ENCODE data around the gene TMEM106C. TPM values are rescaled to one million over a fixed set of nuclear protein-coding genes. Genes with fewer than 3 reads are reported as not detected.

The TMEM106C gene
- total RNA-seq, 1 experiment from 2014 or later = 48.3 TPM

DNA sequence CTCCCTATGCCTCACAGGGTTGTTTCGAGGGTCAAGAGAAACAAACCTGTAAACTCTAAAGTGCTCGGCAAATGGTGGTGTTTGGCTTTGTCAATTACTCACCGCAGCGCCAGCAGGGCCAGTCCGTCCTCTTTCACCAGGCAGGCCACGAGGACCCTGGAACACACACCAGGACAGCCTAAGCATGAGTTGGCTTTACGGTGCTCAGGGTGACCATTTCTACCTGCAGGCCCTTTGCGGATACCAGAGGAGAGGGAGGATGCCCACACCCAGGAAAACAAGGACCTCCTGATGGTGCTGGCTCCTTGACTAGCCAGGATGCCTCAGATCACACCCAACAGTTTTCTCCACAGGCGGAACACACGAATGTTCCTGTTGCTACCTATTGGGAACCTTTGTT is 29.4 kb downstream of the TMEM106C start:
- H3K27me3 Mint-ChIP-seq (ENCODE audit: low read depth) = peaks cover 80% of the 10 kb centered on the region
- ATAC-seq (no peak), DNase-seq (ENCODE audit: low spot score) (no peak)
- ChIA-PET CTCF (interaction anchor here (1.1 to 2.4 kb wide), 2 partner anchors 29 to 43 kb away, joined by 3 to 8 read pairs; partner anchors contain the start of gene TMEM106C), POLR2A (no interaction called here)
- H3K4me1 Mint-ChIP-seq = peaks cover 12% of the 10 kb centered on the region
- TF ChIP-seq SOX15 (CRISPR knock-in tag; IDR thresholded peaks at IDR 0.05) (no peak), ZNF416 (CRISPR knock-in tag; IDR thresholded peaks at IDR 0.05) (no peak), ZNF423 (CRISPR knock-in tag; IDR thresholded peaks at IDR 0.05) (no peak), ZBTB21 (CRISPR knock-in tag; IDR thresholded peaks at IDR 0.05; ENCODE audit: borderline replicate concordance) (no peak), SP1 (CRISPR knock-in tag; conservative IDR thresholded peaks at IDR 0.05) (no peak), NFATC4 (CRISPR knock-in tag; IDR thresholded peaks at IDR 0.05) (no peak), CREB1 (CRISPR knock-in tag; IDR thresholded peaks at IDR 0.05) (no peak)
- TF ChIP-seq, protein P1, sequence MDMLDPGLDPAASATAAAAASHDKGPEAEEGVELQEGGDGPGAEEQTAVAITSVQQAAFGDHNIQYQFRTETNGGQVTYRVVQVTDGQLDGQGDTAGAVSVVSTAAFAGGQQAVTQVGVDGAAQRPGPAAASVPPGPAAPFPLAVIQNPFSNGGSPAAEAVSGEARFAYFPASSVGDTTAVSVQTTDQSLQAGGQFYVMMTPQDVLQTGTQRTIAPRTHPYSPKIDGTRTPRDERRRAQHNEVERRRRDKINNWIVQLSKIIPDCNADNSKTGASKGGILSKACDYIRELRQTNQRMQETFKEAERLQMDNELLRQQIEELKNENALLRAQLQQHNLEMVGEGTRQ (CRISPR knock-in tag; IDR thresholded peaks at IDR 0.05) = no peak
- TF ChIP-seq, protein P2, sequence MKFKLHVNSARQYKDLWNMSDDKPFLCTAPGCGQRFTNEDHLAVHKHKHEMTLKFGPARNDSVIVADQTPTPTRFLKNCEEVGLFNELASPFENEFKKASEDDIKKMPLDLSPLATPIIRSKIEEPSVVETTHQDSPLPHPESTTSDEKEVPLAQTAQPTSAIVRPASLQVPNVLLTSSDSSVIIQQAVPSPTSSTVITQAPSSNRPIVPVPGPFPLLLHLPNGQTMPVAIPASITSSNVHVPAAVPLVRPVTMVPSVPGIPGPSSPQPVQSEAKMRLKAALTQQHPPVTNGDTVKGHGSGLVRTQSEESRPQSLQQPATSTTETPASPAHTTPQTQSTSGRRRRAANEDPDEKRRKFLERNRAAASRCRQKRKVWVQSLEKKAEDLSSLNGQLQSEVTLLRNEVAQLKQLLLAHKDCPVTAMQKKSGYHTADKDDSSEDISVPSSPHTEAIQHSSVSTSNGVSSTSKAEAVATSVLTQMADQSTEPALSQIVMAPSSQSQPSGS (CRISPR knock-in tag; IDR thresholded peaks at IDR 0.05; ENCODE audit: borderline replicate concordance, low read depth) = no peak
- no peak overlapping the region for H3K4me3 Mint-ChIP-seq
- no peaks in the 10 kb centered on the region for H3K9me3 Mint-ChIP-seq
- no peak overlapping the region for H3K27ac Mint-ChIP-seq
- H3K36me3 Mint-ChIP-seq = no peaks in the 10 kb centered on the region; the same call in 1 of the 2 replicates

DNA sequence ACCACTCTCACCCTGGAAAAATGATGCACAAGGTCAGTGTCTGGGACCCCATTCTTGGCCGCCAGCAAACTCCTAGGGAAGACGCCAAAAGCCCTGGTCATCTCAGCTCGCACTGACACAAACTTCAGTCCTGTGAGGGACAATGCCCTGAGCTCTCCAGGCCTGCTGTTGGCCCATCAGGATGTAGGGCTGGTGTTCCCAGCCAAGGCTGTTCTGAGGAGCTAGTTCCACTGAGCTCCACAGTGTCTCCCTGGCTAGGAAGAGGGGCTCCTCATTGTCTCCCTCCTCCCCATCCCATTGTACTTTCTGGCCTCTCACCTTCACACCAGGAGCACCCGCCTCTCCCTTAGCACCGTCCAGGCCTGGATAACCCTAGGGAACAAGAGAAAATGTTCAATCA is 30.1 kb downstream of the TMEM106C start:
- Mint-ChIP-seq H3K27ac (no peak overlapping the region), H3K36me3 (no peaks in the 10 kb centered on the region; the same call in 1 of the 2 replicates), H3K4me3 (no peak overlapping the region), H3K4me1 (peaks cover 13% of the 10 kb centered on the region), H3K27me3 (ENCODE audit: low read depth) (peaks cover 84% of the 10 kb centered on the region), H3K9me3 (no peaks in the 10 kb centered on the region)
- TF ChIP-seq, protein P3, sequence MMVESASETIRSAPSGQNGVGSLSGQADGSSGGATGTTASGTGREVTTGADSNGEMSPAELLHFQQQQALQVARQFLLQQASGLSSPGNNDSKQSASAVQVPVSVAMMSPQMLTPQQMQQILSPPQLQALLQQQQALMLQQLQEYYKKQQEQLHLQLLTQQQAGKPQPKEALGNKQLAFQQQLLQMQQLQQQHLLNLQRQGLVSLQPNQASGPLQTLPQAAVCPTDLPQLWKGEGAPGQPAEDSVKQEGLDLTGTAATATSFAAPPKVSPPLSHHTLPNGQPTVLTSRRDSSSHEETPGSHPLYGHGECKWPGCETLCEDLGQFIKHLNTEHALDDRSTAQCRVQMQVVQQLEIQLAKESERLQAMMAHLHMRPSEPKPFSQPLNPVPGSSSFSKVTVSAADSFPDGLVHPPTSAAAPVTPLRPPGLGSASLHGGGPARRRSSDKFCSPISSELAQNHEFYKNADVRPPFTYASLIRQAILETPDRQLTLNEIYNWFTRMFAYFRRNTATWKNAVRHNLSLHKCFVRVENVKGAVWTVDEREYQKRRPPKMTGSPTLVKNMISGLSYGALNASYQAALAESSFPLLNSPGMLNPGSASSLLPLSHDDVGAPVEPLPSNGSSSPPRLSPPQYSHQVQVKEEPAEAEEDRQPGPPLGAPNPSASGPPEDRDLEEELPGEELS (CRISPR knock-in tag; IDR thresholded peaks at IDR 0.05) = no peak
- TF ChIP-seq ETV6 (CRISPR knock-in tag; IDR thresholded peaks at IDR 0.05) (no peak), MLX (CRISPR knock-in tag; IDR thresholded peaks at IDR 0.05) (no peak), MXD4 (CRISPR knock-in tag; IDR thresholded peaks at IDR 0.05; ENCODE audit: borderline replicate concordance) (no peak), ZNF317 (CRISPR knock-in tag; IDR thresholded peaks at IDR 0.05; ENCODE audit: borderline replicate concordance, low read depth) (no peak), NR2C2 (CRISPR knock-in tag; IDR thresholded peaks at IDR 0.05) (no peak), TEAD1 (CRISPR knock-in tag; IDR thresholded peaks at IDR 0.05) (no peak)
- TF ChIP-seq, protein P4, sequence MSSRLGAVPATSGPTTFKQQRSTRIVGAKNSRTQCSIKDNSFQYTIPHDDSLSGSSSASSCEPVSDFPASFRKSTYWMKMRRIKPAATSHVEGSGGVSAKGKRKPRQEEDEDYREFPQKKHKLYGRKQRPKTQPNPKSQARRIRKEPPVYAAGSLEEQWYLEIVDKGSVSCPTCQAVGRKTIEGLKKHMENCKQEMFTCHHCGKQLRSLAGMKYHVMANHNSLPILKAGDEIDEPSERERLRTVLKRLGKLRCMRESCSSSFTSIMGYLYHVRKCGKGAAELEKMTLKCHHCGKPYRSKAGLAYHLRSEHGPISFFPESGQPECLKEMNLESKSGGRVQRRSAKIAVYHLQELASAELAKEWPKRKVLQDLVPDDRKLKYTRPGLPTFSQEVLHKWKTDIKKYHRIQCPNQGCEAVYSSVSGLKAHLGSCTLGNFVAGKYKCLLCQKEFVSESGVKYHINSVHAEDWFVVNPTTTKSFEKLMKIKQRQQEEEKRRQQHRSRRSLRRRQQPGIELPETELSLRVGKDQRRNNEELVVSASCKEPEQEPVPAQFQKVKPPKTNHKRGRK (CRISPR knock-in tag; IDR thresholded peaks at IDR 0.05; ENCODE audit: borderline replicate concordance) = no peak
- TF ChIP-seq, protein P5, sequence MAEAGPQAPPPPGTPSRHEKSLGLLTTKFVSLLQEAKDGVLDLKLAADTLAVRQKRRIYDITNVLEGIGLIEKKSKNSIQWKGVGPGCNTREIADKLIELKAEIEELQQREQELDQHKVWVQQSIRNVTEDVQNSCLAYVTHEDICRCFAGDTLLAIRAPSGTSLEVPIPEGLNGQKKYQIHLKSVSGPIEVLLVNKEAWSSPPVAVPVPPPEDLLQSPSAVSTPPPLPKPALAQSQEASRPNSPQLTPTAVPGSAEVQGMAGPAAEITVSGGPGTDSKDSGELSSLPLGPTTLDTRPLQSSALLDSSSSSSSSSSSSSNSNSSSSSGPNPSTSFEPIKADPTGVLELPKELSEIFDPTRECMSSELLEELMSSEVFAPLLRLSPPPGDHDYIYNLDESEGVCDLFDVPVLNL (CRISPR knock-in tag; IDR thresholded peaks at IDR 0.05; ENCODE audit: borderline replicate concordance, low read depth) = no peak
- DNase-seq (ENCODE audit: low spot score) (peak; percentile 4), ATAC-seq (no peak)
- ChIA-PET POLR2A (interaction anchor here (0.6 kb wide), 1 partner anchor 30 kb away, joined by 3 read pairs; the partner anchor contains the start of gene TMEM106C), CTCF (interaction anchor here (0.6 to 0.8 kb wide), 2 partner anchors 35 to 51 kb away, joined by 3 read pairs; no protein-coding TSS in a partner anchor)
